CD4-positive, alpha-beta T cell treated with Interleukin-6 at 100 ng/mL for 8 hours (primary cell): ENCODE measurements around the gene TWSG1.
"Not testable (repeated sequence)": the region's sequence is repeated elsewhere in the genome, so short reads cannot be mapped to it uniquely, and the experiment has no call there.

Source experiments
- DNase-seq: peaks from one replicate; pipeline ENCODE4 v3.0.0-alpha.2; 2020; ENCODE audit warnings: mixed read lengths, low spot score

The TWSG1 gene

GRCh38 chr18:9335697-9336045, 1.1 kb downstream of the TWSG1 start:
- no peak for DNase-seq

GRCh38 chr18:9336827-9337226, 2.3 kb downstream of the TWSG1 start:
- DNase-seq, result no peak

GRCh38 chr18:9337873-9338272, 3.3 kb downstream of the TWSG1 start:
- DNase-seq, result no peak

- DNase-seq, result no peak
Measured at GRCh38 chr18:9340472-9340871, 5.9 kb downstream of the TWSG1 start.

GRCh38 chr18:9343577-9343976, 9.0 kb downstream of the TWSG1 start:
- DNase-seq, result no peak

- DNase-seq, result no peak
Measured at GRCh38 chr18:9346775-9347174, 12.2 kb downstream of the TWSG1 start.

- DNase-seq, result no peak
Measured at GRCh38 chr18:9348079-9348671, 13.6 kb downstream of the TWSG1 start.

GRCh38 chr18:9348766-9349165, 14.2 kb downstream of the TWSG1 start:
- no peak for DNase-seq

GRCh38 chr18:9353596-9353995, 19.0 kb downstream of the TWSG1 start:
- DNase-seq, result no peak

- DNase-seq, result no peak
Measured at GRCh38 chr18:9354256-9354655, 19.7 kb downstream of the TWSG1 start.

GRCh38 chr18:9356976-9357375, 22.4 kb downstream of the TWSG1 start:
- DNase-seq, result no peak

GRCh38 chr18:9359796-9360195, 25.2 kb downstream of the TWSG1 start:
- DNase-seq, result no peak

GRCh38 chr18:9361191-9361590, 26.6 kb downstream of the TWSG1 start:
- DNase-seq, result no peak

GRCh38 chr18:9362869-9363268, 28.3 kb downstream of the TWSG1 start:
- no peak for DNase-seq

GRCh38 chr18:9364242-9364641, 29.7 kb downstream of the TWSG1 start:
- DNase-seq, result no peak

GRCh38 chr18:9365406-9365805, 30.8 kb downstream of the TWSG1 start:
- no peak for DNase-seq

GRCh38 chr18:9366126-9366714, 31.6 kb downstream of the TWSG1 start:
- no peak for DNase-seq

- not testable (repeated sequence) for DNase-seq
Measured at GRCh38 chr18:9373254-9373653, 38.7 kb downstream of the TWSG1 start.

GRCh38 chr18:9379118-9379517, 44.5 kb downstream of the TWSG1 start:
- no peak for DNase-seq

- no peak for DNase-seq
Measured at GRCh38 chr18:9380101-9380500, 45.5 kb downstream of the TWSG1 start.

- no peak for DNase-seq
Measured at GRCh38 chr18:9380621-9381395, 46.2 kb downstream of the TWSG1 start.

GRCh38 chr18:9386879-9387278, 52.3 kb downstream of the TWSG1 start:
- DNase-seq, result no peak

GRCh38 chr18:9387891-9388290, 53.3 kb downstream of the TWSG1 start:
- no peak for DNase-seq

- no peak for DNase-seq
Measured at GRCh38 chr18:9389706-9390105, 55.1 kb downstream of the TWSG1 start.
